Activated CD4-positive, CD25-positive, alpha-beta regulatory T cell treated with anti-CD3 and anti-CD28 coated beads, Interleukin-2, amount 50 U/mL, for 16 hours (primary cell): Measurements from ENCODE around the gene MAP3K21.

Experiments used
- DNase-seq: peaks from one replicate; pipeline ENCODE4 v3.0.0-alpha.2; 2020; ENCODE audit warnings: low read depth, low spot score

The MAP3K21 gene

GRCh38 chr1:233389169-233389568, 61.6 kb downstream of the MAP3K21 start:
- DNase-seq = no peak

- no peak for DNase-seq
Observed at GRCh38 chr1:233389893-233390292, 62.4 kb downstream of the MAP3K21 start.

GRCh38 chr1:233390842-233391737, 63.6 kb downstream of the MAP3K21 start:
- DNase-seq = no peak

- no peak for DNase-seq
Observed at GRCh38 chr1:233393084-233393840, 65.7 kb downstream of the MAP3K21 start.

- DNase-seq = no peak
Observed at GRCh38 chr1:233393926-233394680, 66.6 kb downstream of the MAP3K21 start.

- no peak for DNase-seq
Observed at GRCh38 chr1:233394860-233395717, 67.6 kb downstream of the MAP3K21 start.

GRCh38 chr1:233395863-233396646, 68.5 kb downstream of the MAP3K21 start:
- no peak for DNase-seq

- DNase-seq = no peak
Observed at GRCh38 chr1:233406339-233406960, 78.9 kb downstream of the MAP3K21 start.

- DNase-seq = no peak
Observed at GRCh38 chr1:233406994-233407631, 79.6 kb downstream of the MAP3K21 start.

- no peak for DNase-seq
Observed at GRCh38 chr1:233409540-233409939, 82.0 kb downstream of the MAP3K21 start.

GRCh38 chr1:233410906-233411305, 83.4 kb downstream of the MAP3K21 start:
- no peak for DNase-seq

GRCh38 chr1:233412812-233413211, 85.3 kb downstream of the MAP3K21 start:
- no peak for DNase-seq

- no peak for DNase-seq
Observed at GRCh38 chr1:233421293-233421692, 93.8 kb downstream of the MAP3K21 start.

- DNase-seq = no peak
Observed at GRCh38 chr1:233424779-233425178, 97.3 kb downstream of the MAP3K21 start.

- no peak for DNase-seq
Observed at GRCh38 chr1:233427907-233428306, 100.4 kb downstream of the MAP3K21 start.

- DNase-seq = no peak
Observed at GRCh38 chr1:233431753-233432403, 104.4 kb downstream of the MAP3K21 start.

- DNase-seq = no peak
Observed at GRCh38 chr1:233432916-233433315, 105.4 kb downstream of the MAP3K21 start.

- DNase-seq = no peak
Observed at GRCh38 chr1:233433436-233434210, 106.1 kb downstream of the MAP3K21 start.
